ENCODE results near the gene DNER.

DNER gene

DNA sequence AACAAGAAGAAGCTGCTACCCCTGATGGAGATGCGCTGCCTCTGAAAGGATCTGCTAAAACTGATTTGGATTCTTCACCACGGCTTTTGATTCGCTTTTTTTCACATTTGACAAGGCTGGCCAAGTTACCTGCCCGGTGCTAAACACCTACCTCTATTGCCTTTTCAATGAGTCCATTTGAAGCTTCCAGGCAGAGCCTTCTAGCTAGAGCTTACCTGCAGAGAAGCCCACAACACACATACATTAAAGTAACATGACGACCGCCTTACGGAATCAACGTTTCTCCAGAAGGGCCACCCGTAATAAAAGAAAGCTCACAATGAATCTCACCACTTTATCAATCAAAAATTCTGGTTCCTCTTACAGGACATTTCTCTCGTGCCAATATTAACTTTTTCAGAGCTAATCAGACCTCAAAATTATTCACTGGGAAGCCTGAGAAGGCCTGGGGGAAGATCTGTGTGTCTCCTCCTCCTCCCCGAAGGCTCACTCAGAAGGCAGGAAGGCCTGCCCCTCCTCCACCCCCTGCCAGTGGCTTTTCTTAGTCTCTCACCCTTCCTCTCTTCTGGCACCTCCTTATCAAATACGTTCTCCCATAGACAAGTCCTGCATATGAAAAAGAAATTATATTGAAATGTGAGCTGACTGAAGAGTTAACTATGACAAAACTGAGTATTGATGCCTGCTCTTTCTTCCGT lies 171.0 kb downstream of the DNER start:
- in situ Hi-C loops (cut with MboI; ENCODE audit: low pct_unique_long_range_greater_than_20kb, low sequenced_read_pairs, unreplicated experiment): no loop called here
- TF ChIP-seq, protein P1, sequence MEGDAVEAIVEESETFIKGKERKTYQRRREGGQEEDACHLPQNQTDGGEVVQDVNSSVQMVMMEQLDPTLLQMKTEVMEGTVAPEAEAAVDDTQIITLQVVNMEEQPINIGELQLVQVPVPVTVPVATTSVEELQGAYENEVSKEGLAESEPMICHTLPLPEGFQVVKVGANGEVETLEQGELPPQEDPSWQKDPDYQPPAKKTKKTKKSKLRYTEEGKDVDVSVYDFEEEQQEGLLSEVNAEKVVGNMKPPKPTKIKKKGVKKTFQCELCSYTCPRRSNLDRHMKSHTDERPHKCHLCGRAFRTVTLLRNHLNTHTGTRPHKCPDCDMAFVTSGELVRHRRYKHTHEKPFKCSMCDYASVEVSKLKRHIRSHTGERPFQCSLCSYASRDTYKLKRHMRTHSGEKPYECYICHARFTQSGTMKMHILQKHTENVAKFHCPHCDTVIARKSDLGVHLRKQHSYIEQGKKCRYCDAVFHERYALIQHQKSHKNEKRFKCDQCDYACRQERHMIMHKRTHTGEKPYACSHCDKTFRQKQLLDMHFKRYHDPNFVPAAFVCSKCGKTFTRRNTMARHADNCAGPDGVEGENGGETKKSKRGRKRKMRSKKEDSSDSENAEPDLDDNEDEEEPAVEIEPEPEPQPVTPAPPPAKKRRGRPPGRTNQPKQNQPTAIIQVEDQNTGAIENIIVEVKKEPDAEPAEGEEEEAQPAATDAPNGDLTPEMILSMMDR (IDR thresholded peaks at IDR 0.05; ENCODE audit: extremely low read depth, insufficient read depth, missing control alignments): no peak
- no peak for DNase-seq (ENCODE audit: low spot score)

DNA sequence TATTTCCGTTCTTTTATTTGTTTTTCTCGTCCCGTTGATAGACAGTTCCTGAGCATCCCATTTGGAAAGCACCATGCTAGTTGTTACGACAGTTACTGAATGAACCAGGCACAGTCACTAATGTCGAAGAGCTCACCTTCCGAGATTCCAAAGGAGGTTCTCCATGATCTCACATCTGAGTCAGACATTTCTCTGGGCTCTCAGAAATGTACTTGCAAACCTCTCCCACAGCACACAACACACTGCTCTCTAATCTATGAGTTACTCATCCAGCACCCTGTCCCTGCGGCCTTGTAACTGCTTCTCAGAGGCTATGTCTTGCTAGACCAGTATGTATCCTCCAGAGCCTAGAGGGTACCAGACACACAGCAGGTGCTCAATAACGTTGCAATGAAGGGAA lies 174.7 kb downstream of the DNER start:
- no peak for DNase-seq (ENCODE audit: low spot score)
- in situ Hi-C loops (cut with MboI; ENCODE audit: low pct_unique_long_range_greater_than_20kb, low sequenced_read_pairs, unreplicated experiment): no loop called here
- TF ChIP-seq, protein P1 (IDR thresholded peaks at IDR 0.05; ENCODE audit: extremely low read depth, insufficient read depth, missing control alignments): no peak

DNA sequence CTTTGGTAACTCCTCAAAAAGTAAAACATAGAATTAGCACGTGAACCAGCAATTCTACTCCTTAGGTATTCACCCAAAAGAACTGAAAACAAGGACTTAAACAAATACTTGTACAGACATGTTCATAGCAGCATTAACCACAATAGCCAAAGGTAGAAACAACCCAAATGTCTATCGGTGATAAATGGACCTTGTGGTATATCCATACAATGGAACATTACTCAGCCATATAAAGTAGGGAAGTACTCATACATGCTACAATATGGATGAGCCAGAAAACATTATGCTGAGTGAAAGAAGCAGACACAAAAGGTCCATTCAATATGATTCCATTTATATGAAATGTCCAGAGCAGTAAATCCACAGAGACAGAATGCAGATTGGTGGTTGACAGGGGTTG lies 182.8 kb downstream of the DNER start:
- TF ChIP-seq, protein P1 (IDR thresholded peaks at IDR 0.05; ENCODE audit: extremely low read depth, insufficient read depth, missing control alignments): no peak
- no peak for DNase-seq (ENCODE audit: low spot score)
- in situ Hi-C loops (cut with MboI; ENCODE audit: low pct_unique_long_range_greater_than_20kb, low sequenced_read_pairs, unreplicated experiment): no loop called here

DNA sequence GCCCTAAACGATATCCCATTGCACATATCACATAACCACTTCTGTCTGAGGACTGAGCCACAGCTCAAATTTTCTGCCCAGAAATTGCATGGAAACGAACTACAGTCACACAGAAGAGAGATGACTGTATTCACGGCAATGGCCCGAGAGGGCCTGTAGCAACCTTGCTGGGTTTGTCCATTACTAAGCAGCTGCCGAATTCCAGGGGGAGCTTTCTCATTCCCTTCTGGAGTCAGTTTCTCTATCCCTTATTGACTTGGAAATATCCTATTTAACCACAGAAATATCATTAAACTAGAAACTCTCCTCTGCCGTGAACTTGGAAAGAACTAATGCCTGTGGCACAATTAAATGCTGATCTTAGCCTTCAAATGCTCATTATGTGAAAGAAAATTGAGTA lies 183.9 kb downstream of the DNER start:
- TF ChIP-seq, protein P1 (IDR thresholded peaks at IDR 0.05; ENCODE audit: extremely low read depth, insufficient read depth, missing control alignments): no peak
- in situ Hi-C loops (cut with MboI; ENCODE audit: low pct_unique_long_range_greater_than_20kb, low sequenced_read_pairs, unreplicated experiment): no loop called here
- DNase-seq (ENCODE audit: low spot score): no peak

DNA sequence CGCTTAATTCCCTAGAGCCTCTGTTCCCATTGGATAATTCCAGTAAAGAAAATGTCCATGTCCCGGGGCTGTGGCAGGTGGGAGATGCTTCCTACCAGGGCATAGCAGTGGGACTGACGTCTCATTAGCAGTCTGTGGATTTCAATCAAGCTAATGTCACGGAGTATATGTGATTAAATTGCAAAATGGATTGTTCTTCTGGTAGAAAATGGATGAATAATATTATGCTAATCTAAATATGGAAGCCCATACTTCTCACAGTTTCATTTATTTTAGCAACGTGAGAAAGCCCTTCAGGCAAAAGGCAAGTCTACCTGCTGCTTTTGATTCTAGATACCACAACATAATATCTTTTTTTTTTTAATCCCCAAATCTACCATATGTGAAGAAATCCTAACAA lies 185.5 kb downstream of the DNER start:
- TF ChIP-seq, protein P1 (IDR thresholded peaks at IDR 0.05; ENCODE audit: extremely low read depth, insufficient read depth, missing control alignments): no peak
- in situ Hi-C loops (cut with MboI; ENCODE audit: low pct_unique_long_range_greater_than_20kb, low sequenced_read_pairs, unreplicated experiment): no loop called here
- DNase-seq (ENCODE audit: low spot score): no peak

DNA sequence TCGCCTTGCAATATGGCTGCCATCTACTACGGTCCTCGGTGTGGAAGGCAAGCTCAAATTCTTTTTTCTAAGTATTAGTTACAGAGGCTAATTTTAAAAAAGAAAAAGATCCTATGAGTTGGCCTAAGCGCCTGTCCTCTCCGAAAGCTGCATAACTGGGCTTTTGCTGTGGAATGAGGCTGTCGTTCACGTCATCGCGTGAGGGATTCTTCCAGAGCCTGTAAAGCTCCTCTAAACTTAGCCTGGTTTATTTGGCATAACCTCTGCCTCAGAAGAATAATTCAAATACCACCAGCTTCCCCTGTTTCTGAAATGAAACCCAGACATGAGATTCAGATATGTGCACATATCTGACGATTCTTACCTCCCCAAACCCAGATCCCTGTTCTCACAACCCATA lies 187.4 kb downstream of the DNER start:
- no peak for DNase-seq (ENCODE audit: low spot score)
- in situ Hi-C loops (cut with MboI; ENCODE audit: low pct_unique_long_range_greater_than_20kb, low sequenced_read_pairs, unreplicated experiment): no loop called here
- TF ChIP-seq, protein P1 (IDR thresholded peaks at IDR 0.05; ENCODE audit: extremely low read depth, insufficient read depth, missing control alignments): no peak

Data from GM13977 (cell line).